ENCODE data around the gene DGKG.

Gene DGKG

DNA sequence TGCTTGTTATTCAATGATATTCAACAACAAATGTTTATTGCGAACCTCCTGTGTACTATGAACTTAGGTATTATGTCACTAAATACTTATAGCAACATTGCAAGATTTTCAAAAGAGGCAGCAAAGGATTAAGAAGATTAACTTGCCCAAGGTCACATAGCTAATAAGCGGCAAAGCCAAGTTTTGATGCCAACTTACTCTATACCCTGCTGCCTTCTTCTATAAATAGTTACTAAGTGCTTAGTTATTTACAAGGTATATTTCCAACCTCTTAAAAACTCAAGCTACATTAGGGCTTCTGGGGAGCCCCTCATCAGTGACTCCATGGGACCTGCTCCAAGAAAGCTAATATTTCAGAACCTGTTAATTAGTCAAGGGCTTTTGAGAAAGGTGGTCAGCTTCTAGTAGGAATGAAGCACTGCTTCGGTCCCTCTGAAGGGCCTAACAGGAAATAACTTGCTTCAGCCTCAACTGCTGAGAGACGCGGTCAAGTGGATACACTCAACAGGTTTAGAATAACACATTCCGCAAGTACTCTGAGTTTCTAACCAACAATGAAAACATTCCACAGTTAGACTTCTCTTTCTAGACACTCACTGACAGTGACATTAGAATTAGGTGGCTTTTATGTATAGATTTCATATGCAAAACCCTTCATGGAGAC lies 125.5 kb downstream of the DGKG start:
- DNase-seq, result no peak

DNA sequence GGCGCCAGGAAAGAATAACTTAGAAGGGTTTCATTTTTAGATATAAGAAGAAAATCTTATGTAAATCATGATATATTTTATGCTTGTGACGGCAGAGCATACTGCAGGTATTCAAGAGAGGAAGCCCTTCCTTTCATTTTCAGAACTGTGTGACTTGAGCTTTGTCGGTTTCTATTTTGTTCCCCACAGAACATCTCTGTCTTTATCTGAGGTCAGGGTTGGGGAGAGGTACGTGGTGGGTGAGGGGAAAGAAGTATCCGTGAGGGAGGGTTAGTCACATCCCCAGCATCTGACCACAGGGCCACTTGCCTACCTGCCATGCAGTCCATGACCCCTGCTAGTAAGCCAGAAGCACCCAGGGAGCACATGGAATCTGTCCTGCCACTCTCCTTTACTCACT lies 126.5 kb downstream of the DGKG start:
- no peak for DNase-seq

DNA sequence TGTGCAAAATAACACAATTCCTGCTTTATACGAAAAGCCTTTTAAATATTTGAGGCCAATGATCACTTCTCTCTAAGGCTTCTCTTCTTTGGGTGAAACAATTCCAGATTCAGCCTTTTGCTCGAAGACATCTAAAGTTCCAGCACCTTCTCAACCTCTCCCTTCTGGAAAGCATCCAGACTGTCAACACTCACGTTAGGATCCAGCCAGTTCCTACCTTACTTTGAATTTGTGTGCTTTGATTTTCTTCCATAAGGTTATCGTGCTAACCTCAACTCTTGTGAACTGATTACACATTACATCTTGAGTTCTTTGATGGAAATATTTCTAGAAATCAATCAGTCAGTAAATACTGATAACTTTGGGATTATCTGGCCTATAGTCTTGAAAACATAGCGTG lies 127.9 kb downstream of the DGKG start:
- no peak for DNase-seq

DNA sequence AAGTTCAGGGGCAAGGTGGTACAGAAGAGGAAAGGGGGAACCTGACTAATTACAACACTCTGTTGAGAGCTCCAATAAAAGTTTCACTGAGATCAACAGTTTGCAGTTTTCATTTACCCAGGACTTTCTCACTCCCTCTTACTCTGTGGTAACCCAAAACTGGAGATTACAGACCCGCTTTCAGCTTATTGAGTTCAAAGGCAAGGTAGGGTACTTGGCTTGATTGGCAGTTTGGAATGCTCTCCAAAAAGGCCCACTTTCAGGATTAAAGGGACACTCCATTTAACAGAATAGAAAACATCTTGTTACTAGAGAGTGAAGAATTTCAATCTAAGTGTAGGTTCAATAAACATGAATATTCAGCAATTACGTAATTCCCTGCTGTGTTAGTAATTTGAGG lies 135.6 kb downstream of the DGKG start:
- no peak for DNase-seq

DNA sequence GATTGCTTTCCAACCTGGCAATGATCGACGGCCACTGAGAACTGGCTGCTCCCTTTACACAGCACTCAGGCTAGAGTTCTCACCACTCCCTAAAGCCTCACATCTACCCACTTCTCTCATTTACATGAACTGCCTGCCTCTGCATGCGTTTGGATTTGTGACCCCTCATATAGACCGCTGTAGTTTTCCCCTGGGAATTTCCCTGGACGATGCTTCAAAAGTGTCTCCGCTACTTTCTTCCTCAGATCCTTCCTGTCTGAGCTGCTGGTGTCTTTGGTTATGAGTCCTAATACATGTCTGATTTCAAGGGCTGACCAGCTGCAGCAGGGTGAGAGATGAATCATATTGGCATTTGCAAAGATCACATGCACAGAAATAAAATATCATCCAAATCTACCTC lies 136.4 kb downstream of the DGKG start:
- DNase-seq, result no peak

DNA sequence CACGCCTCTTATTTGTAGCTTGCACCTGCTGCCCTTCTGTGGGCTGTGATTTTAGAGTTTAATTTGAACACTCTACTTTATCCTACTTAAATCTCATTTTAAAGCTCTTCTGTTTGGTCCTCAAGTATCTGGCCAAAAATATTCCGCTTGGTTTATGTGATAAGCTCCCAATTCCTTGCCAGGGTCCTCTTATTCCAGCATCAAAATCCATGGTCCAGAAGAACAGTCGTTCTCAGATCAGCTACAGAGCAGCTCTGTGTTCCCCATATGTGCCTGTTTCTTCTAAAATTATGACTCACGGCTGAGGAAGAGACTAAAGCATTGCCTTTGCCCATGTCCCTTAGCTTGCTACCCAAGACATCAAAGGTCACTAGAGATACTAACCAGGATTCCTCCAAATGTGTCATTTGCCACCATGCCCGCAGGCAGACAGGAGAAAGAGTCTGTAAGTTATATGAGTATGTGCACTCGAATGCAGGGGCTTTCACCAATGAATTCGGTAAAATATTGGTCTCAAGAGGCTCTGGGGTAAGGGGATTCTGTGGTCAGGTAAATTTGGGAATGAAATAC lies 137.9 kb downstream of the DGKG start:
- no peak for DNase-seq

DNA sequence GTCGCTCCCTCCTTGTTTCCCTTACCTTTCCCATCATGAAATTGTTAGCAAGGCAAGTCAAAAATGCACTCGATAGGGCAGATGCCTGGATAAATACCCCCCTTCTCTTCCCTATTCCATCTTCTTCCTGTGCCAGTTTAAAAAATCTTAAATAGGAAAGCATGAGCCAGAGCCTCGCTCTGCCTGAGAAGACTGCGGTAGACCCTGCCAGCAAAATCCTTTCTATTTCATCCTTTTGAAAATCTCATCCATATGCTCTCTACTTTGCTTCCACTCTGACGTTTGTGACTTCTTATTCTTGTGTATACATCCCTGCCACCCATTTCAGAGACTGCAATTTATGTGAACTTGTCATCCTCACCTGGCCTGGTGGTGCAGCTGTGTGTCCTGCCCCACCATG lies 138.6 kb downstream of the DGKG start:
- no peak for DNase-seq

DNA sequence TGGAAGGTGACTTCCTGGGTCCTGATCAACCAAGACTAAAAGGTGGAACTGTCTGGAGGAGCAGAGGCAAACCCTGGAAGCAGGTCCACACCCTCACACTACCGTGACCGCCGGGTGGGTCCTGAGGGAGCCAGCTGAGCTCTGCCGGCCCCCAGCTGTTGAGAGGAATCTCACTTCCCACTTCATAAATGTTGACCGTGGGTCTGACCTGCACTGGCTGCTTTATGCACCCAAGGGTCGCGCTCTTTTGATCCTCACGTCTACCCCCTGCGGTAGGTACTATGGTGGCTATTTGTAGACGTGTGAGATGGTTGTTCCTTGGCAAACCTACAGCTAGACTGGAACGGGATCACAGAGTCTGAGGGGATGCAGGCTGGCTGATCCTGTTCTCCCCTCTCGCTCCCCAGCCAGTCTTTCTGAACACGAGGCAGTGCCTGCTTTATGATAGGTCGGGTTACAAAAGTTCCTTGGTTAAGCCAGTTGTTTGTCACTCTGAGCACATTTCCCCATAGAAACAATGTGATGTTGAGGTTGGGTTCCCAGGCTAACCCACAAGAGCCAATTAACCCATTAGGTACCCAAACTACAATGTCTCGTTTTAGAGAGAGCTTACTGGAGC lies 140.2 kb downstream of the DGKG start:
- DNase-seq, result no peak

DNA sequence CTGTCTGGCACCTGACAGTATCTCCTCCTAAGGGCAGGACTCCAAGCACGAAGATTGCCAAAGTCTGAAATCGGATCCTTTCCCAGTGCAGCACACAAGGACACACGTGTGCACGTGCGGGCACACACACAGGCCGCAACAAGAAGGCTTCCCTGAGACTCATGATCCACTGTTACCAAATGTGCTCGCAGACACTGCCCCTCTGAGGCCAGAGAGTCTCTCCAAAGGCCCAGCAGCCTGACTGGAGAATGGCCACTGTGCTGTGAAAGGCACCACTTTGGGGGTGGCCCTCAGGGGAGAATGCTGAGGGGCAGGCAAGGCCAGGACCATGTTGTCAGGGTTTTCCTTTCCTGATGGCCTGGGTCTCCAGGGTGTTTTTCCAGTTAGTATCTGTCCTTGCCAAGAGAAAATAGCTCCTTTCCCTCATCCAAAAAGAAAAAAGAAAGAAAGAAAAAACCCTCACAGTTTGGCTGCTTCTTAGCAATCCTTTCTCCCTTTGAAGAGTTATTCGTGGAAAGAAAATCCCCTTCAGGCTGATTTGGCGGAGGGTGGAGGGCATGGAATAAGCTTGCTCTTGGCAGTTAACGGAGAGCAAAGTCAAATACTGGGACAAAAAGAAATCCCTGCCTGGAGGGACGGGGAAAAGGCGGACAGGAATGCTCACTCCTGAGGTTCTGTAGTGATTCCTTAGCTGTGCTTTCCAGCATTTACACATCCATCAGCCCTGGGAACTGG lies 141.0 kb downstream of the DGKG start:
- no peak for DNase-seq

DNA sequence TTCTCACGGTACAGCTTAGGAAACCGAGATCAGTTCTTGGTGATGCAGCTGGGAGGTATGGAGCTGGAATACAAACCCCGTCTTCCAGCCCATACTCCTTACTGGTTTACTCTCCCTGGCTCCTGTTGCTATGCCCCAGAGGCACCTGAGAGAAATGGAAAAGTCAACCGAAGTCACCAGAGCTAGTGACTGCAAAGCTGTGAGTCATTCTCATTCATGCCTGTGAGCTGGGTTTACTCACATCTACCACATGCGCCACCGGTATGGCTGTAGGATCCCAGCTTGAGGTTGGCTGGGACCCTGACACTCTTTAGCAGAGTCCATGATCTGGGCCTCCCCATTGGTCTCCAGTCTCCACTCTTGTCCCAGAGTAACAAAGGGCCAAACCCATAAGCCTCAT lies 141.7 kb downstream of the DGKG start:
- DNase-seq, result no peak

DNA sequence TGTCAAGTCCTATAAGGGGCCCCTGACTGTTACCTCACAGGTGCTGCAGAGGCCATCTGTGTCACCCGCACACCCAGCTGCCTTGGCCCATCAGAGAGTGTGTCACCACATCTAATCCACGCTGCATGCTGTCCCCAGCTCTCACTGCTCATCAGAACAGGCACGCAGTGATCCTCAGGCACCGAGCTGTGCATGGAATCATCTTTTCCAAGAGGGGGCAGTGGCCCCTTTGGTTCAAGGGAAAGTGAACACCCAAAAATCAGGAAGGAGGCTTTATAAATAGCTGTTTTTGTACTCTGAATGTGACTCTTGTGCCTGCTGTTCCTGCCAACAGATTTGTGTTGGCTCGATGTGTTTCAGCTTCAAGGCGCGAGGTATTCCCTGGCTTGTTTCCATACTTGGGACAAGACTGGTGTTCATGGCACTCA lies 142.8 kb downstream of the DGKG start:
- DNase-seq, result no peak

DNA sequence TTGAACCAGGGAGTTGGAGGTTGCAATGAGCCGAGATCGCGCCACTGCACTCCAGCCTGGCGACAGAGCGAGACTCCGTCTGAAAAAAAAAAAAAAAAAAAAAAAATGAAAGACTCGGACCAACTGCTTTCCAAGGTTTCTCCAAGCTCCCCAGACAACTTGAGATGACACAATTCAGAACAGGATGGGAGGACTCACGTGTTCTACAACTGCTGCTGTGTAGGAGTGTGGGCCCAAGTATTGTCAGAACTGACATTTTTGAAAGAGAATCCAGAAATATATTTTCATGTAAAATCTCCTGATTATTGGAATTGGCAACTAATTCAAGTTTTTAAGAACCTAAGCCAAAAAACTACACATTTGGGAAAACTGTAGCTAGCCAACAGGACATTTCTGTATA lies 143.6 kb downstream of the DGKG start:
- DNase-seq, result no peak

DNA sequence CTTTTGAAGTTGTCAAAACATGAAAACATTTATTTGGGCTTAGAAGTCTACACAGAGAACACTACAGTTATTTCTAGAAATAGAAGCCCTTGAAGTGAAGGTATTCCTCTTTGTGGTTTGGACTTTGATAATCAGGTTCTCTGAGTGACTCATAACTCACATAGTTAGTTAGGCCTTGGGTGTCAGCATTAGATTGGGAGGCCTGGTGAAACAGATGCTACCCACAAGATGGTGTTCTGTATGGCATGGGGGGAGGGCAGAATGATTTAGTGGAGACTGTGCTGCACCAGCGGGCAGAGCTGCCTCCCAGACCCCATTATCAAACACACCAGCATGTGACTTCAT lies 144.2 kb downstream of the DGKG start:
- no peak for DNase-seq

DNA sequence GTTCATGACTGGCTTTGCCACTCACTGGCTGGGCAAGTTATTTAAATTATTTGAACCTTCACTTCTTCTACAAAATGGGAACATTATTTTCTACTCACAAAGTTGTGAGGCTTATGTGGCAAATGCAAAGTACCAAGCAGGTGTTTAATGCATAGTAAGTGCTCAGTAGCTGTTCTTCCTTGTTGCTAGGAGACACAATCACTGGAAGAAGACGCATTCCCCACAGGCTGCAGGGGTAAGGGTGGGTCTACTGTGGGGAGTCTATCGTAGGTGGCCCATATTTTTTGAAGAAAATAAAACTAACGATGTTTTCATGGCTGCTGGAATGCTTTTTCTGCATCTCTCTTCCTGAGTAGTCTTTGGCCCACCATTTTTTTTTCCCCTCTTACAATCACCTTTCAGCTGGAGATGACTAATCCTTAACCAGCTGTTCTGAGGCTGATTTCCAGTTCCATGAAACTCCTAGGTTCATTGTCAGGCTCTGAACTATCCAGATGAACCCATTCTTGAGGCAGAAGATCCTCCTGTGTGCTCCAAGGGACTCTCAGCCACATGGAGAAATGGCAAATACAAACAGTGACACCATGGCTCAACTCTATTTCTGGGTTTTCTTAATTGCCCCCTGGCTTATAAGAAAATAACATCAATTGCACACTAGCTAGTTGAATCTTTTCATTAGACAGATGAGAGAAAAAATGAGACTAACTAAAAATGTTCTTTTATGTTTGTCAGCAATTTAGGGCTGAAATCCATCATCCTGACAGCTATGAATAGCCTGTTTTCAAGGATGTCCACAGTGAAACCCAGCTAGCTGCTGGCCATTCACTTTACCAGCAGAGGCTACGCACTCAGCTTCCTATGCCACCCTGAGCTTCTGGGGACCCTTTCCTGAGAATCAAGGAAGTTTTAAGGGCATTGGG lies 144.9 kb downstream of the DGKG start:
- no peak for DNase-seq

DNA sequence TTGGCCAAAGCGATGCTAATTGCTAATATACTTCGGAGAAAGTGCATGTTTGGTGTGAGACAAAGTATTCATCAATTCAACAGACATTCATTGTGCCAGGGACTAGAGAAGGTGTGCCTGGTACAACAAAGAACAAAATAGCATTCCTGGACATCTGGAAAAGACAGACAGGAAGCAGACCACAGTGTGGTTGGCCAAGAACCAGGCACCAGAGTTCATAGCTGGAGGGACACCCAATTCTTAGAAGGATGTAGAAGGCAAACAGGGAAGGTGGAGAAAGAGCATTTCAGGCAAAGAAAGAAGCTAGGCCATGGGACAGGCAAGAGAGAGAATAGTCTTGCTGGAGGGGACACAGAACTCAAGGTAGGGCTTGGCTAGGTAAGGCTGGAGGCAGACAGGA lies 147.4 kb downstream of the DGKG start:
- DNase-seq, result no peak

DNA sequence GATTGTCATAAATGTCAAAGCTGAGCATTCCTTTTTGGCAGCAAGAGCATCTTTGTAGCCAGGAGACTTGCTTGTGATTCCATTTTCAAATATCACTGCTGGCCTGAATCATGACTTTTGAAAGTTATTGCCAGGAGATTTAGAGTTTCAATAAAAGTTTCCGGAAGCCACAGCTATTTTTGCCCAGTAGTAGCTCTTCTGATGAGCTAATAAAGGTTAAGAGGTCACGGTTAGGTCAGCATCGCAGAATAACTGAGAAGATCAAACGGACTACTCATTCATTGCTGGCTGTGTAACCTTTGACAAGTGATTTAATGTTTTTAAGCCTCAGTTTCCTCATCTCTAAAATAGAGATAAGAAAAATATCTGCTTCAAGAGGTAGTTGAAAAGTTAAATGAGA lies 148.1 kb downstream of the DGKG start:
- DNase-seq, result no peak

DNA sequence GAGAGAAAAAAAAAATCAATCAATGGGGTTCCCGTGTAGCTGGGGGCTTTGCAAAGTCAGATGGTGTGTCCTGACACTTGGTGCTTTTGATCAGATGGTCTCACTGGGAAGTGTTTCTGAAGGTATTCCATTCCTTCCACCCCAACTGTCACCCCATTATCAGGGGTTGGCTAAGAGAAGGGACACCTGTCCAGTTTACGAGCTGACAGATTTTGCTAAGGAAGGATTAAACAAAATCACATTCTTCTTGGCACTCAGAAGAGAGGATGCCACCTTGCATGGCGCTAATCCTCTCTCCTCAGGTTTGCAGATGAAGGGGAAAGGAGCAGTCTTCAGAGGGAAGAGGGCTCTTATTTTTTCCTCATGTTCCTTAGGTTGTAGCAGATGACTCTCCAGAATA lies 149.4 kb downstream of the DGKG start:
- no peak for DNase-seq

DNA sequence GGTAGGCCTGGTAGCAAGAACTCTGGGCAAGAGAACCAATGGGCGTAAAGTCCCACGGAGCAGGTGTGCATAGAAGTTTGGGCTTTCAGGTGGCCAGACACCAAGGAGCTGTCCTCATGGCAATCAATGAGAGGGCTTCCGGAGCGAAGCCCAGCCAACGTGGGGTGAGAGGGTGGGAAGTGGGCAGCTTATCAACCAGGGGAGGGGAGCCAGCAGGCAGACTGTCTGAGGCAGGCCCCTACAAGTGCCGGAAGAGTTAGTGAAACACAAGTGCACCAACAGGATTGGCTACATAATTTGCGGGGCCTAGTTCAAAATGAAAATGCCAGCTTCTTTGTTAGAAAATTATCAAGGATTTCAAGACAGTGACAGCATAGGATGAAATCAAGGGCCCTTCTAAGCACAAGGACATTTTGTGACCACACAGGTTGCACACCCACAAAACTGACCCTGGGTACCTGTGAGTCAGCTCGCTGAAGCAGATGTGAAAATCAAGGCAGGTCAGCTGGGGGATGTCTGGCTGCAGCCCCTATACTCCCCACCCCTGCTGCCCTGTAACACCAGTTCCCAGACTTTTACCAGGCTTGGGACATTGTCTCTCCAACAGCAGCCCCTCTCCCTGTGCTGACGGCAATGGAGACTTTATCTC lies 151.1 kb downstream of the DGKG start:
- no peak for DNase-seq

DNA sequence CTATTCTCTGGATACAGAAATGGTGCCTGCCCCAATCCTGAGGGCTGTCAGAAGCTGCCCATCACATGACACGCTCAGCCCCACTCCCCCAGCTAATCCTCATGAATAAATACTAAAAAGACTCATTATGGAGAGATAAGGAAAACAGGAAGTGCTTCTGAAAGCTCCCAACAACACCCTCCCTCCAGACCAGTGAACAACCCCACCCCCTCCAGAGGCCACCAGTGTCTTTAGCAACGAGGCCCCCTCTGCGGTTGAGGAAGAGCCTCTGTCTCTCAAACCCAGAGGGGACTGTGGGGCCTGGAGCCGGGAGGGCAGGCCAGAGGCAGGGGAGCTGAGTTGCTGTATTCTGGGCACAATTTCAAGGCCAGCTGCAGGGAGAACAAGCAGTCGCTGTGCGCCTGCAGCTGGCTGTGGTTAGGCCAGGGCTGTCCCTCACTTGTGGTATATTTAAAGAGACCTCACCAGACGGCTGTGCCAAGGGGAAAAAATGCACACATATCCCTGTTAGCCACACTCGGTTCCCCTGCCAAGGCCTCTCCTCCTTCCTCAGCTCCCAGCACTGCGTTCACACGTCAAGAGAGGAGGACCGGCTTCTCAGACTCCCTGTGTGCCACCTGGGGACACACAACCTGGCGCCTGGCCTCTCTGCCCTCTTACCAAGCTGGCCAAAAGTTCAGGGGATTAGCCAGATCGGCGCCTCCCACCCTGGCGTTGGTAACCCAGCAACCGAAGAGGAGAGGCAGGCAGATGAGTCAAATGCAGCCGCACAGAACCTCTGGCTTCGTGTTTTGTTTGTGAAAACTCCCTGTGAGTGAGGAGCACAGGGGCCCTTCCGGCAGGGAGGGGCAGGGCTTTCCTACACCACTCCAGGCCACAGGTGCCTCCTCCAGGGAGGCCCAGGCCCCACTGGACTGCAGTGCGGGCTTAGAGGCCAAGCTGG lies 152.0 kb downstream of the DGKG start:
- no peak for DNase-seq

DNA sequence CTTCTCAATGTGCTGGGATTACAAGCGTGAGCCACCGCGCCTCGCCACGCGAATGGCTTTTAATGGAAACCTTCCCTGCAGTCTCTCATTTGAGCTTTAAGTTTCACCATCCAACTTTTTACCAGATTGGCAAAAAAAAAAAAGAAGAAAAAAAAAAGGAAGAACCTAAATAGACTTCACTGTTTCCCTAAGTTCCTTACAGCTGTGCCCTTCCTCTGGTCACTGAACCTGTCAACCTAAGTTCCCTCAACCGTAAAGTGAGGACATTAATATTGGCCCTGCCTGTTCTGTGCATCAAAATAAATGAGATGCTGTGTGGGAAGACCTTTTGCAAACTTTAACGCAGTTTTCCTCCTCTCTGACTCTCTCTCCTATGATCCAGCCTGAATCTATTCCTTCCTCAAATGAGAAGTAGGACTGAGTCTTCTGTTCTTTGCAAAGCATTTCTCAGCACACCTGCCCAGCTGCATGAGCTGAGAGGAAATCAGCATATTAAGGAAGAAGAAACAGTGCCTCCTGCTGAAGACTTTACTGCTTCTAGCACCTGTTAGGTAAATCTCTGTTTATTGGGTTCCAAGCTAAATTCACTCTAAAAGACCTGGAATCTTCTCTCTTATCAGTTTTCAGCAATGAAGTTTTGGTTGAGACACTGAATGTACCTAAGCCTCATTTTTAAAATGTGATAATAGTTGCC lies 153.6 kb downstream of the DGKG start:
- no peak for DNase-seq

DNA sequence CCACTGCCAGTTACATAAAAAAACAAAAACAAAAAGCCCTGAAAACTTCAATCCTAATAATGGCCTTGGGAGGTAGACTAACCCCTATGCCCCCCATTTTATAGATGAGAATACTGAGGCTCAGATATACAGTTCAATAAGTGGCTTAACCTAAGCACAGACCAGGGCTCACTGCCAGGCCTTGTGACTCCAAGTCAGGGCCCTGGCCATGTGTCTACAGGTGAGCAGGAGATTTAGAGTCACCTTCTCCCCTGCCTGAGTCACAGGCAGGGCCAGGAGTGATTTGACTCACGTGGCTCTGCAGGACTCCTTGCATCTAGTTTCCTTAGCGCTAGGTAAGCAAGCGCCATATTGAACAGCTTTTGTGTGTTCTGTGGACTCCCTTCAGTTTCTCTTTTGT lies 154.5 kb downstream of the DGKG start:
- no peak for DNase-seq
